HG03039 (cell line): ENCODE data around the gene EOLA1.
"Not testable (repeated sequence)": the region's sequence is repeated elsewhere in the genome, so short reads cannot be mapped to it uniquely, and the experiment has no call there.

Experiments
- ATAC-seq: cut with Tn5 transposase; IDR thresholded peaks from one replicate; pipeline ENCODE4 v1.9.1; 2021; ENCODE audit warnings: mild to moderate bottlenecking, moderate library complexity; ENCODE audit not compliant: unreplicated experiment

EOLA1 gene

DNA sequence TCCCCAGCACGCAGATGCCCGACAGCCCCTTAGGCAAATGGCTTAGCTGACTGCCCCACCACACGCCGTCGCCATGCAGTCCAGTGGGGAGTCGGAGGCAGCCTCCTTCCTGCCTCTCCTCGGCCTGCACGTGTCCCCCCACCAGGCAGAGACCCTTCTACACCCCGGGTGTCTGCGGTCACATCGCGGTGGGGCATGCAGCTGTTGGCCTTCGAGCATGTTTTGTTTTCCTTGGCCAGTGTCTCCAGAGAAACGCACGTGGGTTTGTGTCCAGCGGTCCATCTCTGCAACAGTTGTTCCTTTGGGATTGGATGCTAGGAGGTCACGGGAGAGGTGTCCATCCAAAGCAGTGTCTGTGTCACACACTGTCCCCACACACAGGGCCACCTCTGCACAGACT, 54.4 kb downstream of the EOLA1 start, which contains the start of gene HSFX2:
Gene HSFX2, minus strand, starts transcription at position 101 of the 400 bp plus-strand sequence. CDS start 614 bp downstream, outside the sequence.
- ATAC-seq = not testable (repeated sequence)

DNA sequence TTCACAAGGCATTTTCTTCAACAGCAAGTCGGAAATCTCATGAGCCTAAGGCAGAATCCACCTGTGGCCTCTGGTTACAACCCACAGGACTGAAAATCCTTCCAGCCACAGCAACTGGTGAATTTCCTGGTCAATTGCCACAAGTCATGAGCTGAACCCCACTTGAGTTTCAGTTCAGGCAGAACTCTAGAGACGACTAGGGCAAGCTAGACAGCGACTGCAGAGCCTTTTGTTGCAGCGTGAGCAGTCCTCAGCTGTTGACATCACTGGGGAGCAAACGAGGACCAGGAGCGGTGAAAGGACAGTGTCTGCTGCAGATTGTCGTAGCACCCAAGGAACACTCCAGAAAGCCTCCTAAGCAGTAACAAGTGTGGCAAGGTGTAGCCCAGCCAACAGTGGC, 55.1 kb downstream of the EOLA1 start:
- ATAC-seq = not testable (repeated sequence)
